Astrocyte (in vitro differentiated cells and primary cell): ENCODE data around the gene RENBP.

ENCODE experiments used
- CTCF ChIP-seq: IDR thresholded peaks from 2 replicates; pipeline ENCODE4 v1.5.1; 2011; ENCODE audit warnings: low read depth, mild to moderate bottlenecking, inconsistent platforms, low read length, moderate library complexity; ENCODE audit not compliant: insufficient read depth
- EZH2 ChIP-seq: IDR thresholded peaks from 2 replicates; pipeline ENCODE4 v1.6.1; 2012; ENCODE audit warnings: mild to moderate bottlenecking, low read length, inconsistent platforms; ENCODE audit not compliant: insufficient read depth

- TF ChIP-seq CTCF = no peak
- TF ChIP-seq EZH2 = no peak
Observed at GRCh38 chrX:153966841-153967535, 22.5 kb upstream of the RENBP start.
